GM23338 (cell line): ENCODE data around the gene PPP1R37. TPM values are rescaled to one million over a fixed set of nuclear protein-coding genes. Genes with fewer than 3 reads are reported as not detected.

Experiments
- ATAC-seq: fragments of 200-7000 bp; cut with Tn5 transposase; 3 replicates; pipeline ENCODE4 v1.9.1; 2020
- DNase-seq: peaks from one replicate; pipeline ENCODE4 v3.0.0-alpha.2; 2015; ENCODE audit warnings: low spot score
- H2AFZ ChIP-seq: fragments of 200-600 bp; sonication (generic); 2 replicates; pipeline ENCODE4 v1.8.0; 2016; ENCODE audit warnings: antibody characterized with exemption, mild to moderate bottlenecking, moderate library complexity
- H3F3A ChIP-seq: fragments of 200-600 bp; sonication (generic); replicated peaks from 2 replicates; pipeline ENCODE4 v1.8.0; 2017; ENCODE audit warnings: antibody characterized with exemption, mixed run types, low read depth
- H3K27ac ChIP-seq: fragments of 200-600 bp; sonication (generic); 2 replicates; pipeline ENCODE4 v1.6.1; 2016; ENCODE audit warnings: low read depth
- H3K27me3 ChIP-seq: fragments of 200-600 bp; sonication (generic); 2 replicates; pipeline ENCODE4 v1.8.0; 2016; ENCODE audit warnings: mild to moderate bottlenecking, mixed run types, moderate library complexity; ENCODE audit not compliant: insufficient read depth
- H3K36me3 ChIP-seq: fragments of 200-600 bp; sonication (generic); 2 replicates; pipeline ENCODE4 v1.8.0; 2016; ENCODE audit warnings: mild to moderate bottlenecking; ENCODE audit not compliant: insufficient read depth
- H3K4me1 ChIP-seq: fragments of 200-600 bp; sonication (generic); 2 replicates; pipeline ENCODE4 v1.8.0; 2016; ENCODE audit warnings: mild to moderate bottlenecking, moderate library complexity; ENCODE audit not compliant: insufficient read depth
- H3K4me2 ChIP-seq: fragments of 200-600 bp; sonication (generic); 2 replicates; pipeline ENCODE4 v1.7.1; 2017; ENCODE audit warnings: mixed run types
- H3K4me3 ChIP-seq: fragments of 200-600 bp; sonication (generic); 2 replicates; pipeline ENCODE4 v1.6.1; 2016; ENCODE audit warnings: mixed run types
- H3K79me2 ChIP-seq: fragments of 200-600 bp; sonication (generic); replicated peaks from 2 replicates; pipeline ENCODE4 v1.8.0; 2017; ENCODE audit warnings: mild to moderate bottlenecking; ENCODE audit not compliant: insufficient read depth
- H3K9me2 ChIP-seq: fragments of 200-600 bp; sonication (generic); 2 replicates; pipeline ENCODE4 v1.8.0; 2017; ENCODE audit not compliant: insufficient read depth
- H4K20me1 ChIP-seq: fragments of 200-600 bp; sonication (generic); replicated peaks from 2 replicates; pipeline ENCODE4 v1.8.0; 2017; ENCODE audit warnings: mild to moderate bottlenecking; ENCODE audit not compliant: insufficient read depth
- H3K27ac Mint-ChIP-seq: 2 replicates; pipeline ENCODE4 v1.8.0; 2020; ENCODE audit warnings: inconsistent platforms, mild to moderate bottlenecking, moderate library complexity, mixed read lengths
- H3K27me3 Mint-ChIP-seq: 3 replicates; pipeline ENCODE4 v1.8.0; 2022; ENCODE audit warnings: low read depth, mild to moderate bottlenecking, moderate library complexity, mixed read lengths, inconsistent platforms; ENCODE audit not compliant: insufficient read depth, poor library complexity
- H3K36me3 Mint-ChIP-seq: 3 replicates; pipeline ENCODE4 v1.8.0; 2021; ENCODE audit warnings: low read depth, mild to moderate bottlenecking, inconsistent platforms, moderate library complexity, mixed read lengths
- H3K4me1 Mint-ChIP-seq: 3 replicates; pipeline ENCODE4 v1.8.0; 2020; ENCODE audit warnings: mild to moderate bottlenecking, inconsistent platforms, mixed read lengths
- H3K4me3 Mint-ChIP-seq: 3 replicates; pipeline ENCODE4 v1.8.0; 2021; ENCODE audit warnings: moderate library complexity, mild to moderate bottlenecking, inconsistent platforms, mixed read lengths
- H3K9me3 Mint-ChIP-seq: 3 replicates; pipeline ENCODE4 v1.8.0; 2020; ENCODE audit warnings: moderate library complexity, mild to moderate bottlenecking, inconsistent platforms, mixed read lengths
- CTCF ChIP-seq, 2 experiments: fragments of 200-600 bp in 1 of 2; sonication (generic) in 1 of 2; conservative IDR thresholded peaks; 2 replicates each; pipeline versions ENCODE4 v1.5.1 to v1.6.1; 2016 to 2017; ENCODE audit warnings: antibody characterized with exemption in 2 of 2, low read depth in 2 of 2, mild to moderate bottlenecking in 2 of 2, moderate library complexity in 1 of 2
- ETS1 ChIP-seq: IDR thresholded peaks from 2 replicates; pipeline ENCODE4 v1.6.1; 2016; ENCODE audit warnings: antibody characterized with exemption
- EZH2 ChIP-seq: fragments of 200-600 bp; sonication (generic); IDR thresholded peaks from one replicate; pipeline ENCODE4 v1.8.0; 2017; ENCODE audit warnings: antibody characterized with exemption, mild to moderate bottlenecking, low read depth; ENCODE audit not compliant: unreplicated experiment
- EZH2phosphoT487 ChIP-seq: fragments of 200-600 bp; sonication (generic); IDR thresholded peaks from one replicate; pipeline ENCODE4 v1.8.1; 2018; ENCODE audit warnings: antibody characterized with exemption; ENCODE audit not compliant: unreplicated experiment
- JUNB ChIP-seq: IDR thresholded peaks from one replicate; pipeline ENCODE4 v1.6.1; 2016; ENCODE audit warnings: antibody characterized with exemption; ENCODE audit not compliant: unreplicated experiment
- NANOG ChIP-seq: IDR thresholded peaks from 2 replicates; pipeline ENCODE4 v1.6.1; 2016; ENCODE audit warnings: antibody characterized with exemption, borderline replicate concordance
- POLR2AphosphoS5 ChIP-seq: IDR thresholded peaks from 2 replicates; pipeline ENCODE4 v1.6.1; 2016; ENCODE audit warnings: antibody characterized with exemption, low read depth
- REST ChIP-seq: IDR thresholded peaks from one replicate; pipeline ENCODE4 v1.6.1; 2018; ENCODE audit warnings: antibody characterized with exemption; ENCODE audit not compliant: unreplicated experiment
- STAT1 ChIP-seq: IDR thresholded peaks from one replicate; pipeline ENCODE4 v1.6.1; 2016; ENCODE audit warnings: antibody characterized with exemption; ENCODE audit not compliant: unreplicated experiment
- ZNF114 ChIP-seq: fragments of 250-450 bp; sonication (Bioruptor Pico); IDR thresholded peaks from 2 replicates; pipeline ENCODE4 v1.5.0; 2020; ENCODE audit warnings: mild to moderate bottlenecking, moderate library complexity
- ZNF331 ChIP-seq: fragments of 250-450 bp; sonication (Bioruptor Pico); IDR thresholded peaks from 2 replicates; pipeline ENCODE4 v1.5.0; 2020; ENCODE audit warnings: low read depth, mild to moderate bottlenecking, moderate library complexity
- ZNF462 ChIP-seq: fragments of 250-450 bp; sonication (Bioruptor Pico); IDR thresholded peaks from 2 replicates; pipeline ENCODE4 v1.5.0; 2020; ENCODE audit warnings: mild to moderate bottlenecking, moderate library complexity
- polyA plus RNA-seq: library from polyadenylated mRNA; unstranded; fragments of >200 nt; fragmentation: Nextera tagmentation; extraction: Ambion mirVana; gene quantifications from 2 replicates; pipeline ENCODE4 v1.2.1, GENCODE V29; 2016
- total RNA-seq: library from RNA; depleted of rRNA; stranded (reverse); fragments of >200 nt; shearing (Covaris generic); gene quantifications from 2 replicates; pipeline ENCODE4 v1.2.3, GENCODE V29; 2014

PPP1R37 gene
- total and polyA plus RNA-seq, 2 experiments from 2014 or later = 6.9 to 47.2 TPM

GRCh38 chr19:45180936-45181335, 88.0 kb downstream of the PPP1R37 start:
- no peak overlapping the region for H2AFZ ChIP-seq
- peaks cover 3% of the 10 kb centered on the region; the same call in 1 of the 2 replicates for H3K4me1 ChIP-seq
- H3K79me2 ChIP-seq = peaks cover 15% of the 10 kb centered on the region
- H3K36me3 ChIP-seq = no peaks in the 10 kb centered on the region
- ATAC-seq (no peak), DNase-seq (peak; percentile 33)
- peak overlapping the region; percentile 73; the same call in 2 of the 3 replicates for H3K4me3 Mint-ChIP-seq
- TF ChIP-seq ZNF114 (no peak), ZNF331 (CRISPR knock-in tag) (no peak), NANOG (no peak), ZNF462 (no peak), JUNB (no peak), EZH2phosphoT487 (no peak), ETS1 (no peak), EZH2 (no peak), STAT1 (no peak), POLR2AphosphoS5 (no peak), REST (no peak), CTCF (conservative IDR thresholded peaks at IDR 0.05; ENCODE audit: low read depth in 2 of 2) (no peak)
- H3K27me3 ChIP-seq = peaks cover 6% of the 10 kb centered on the region; the same call in 1 of the 2 replicates
- peaks cover 24% of the 10 kb centered on the region for H3K27me3 Mint-ChIP-seq
- no peak overlapping the region for H3K4me3 ChIP-seq
- peaks cover 2% of the 10 kb centered on the region; the same call in 1 of the 3 replicates for H3K4me1 Mint-ChIP-seq
- H4K20me1 ChIP-seq = no peaks in the 10 kb centered on the region
- H3K4me2 ChIP-seq = no peak overlapping the region
- no peaks in the 10 kb centered on the region for H3K9me2 ChIP-seq
- H3K9me3 Mint-ChIP-seq = no peaks in the 10 kb centered on the region
- H3F3A ChIP-seq = 0 out of 2 replicates have a peak, but pooled peaks cover 4% of the 10 kb centered on the region
- H3K36me3 Mint-ChIP-seq = peaks cover 3% of the 10 kb centered on the region; the same call in 1 of the 3 replicates
- no peak overlapping the region for H3K27ac ChIP-seq
- H3K27ac Mint-ChIP-seq = no peak overlapping the region
